ENCODE measurements around the gene DYNC2LI1. TPM values are rescaled to one million over a fixed set of nuclear protein-coding genes. Genes with fewer than 3 reads are reported as not detected.

DYNC2LI1 gene
- polyA plus RNA-seq, 3 donors from 2014 or later = 5.7 to 11.5 (median 5.9) TPM

GRCh38 chr2:43812006-43812405 is 38.2 kb downstream of the DYNC2LI1 start:
- H3K36me3 Mint-ChIP-seq = peaks cover 0 to 6% (median 4%) of the 10 kb centered on the region in 3 donors
- no peak overlapping the region for H3K4me3 Mint-ChIP-seq
- H3K9me3 Mint-ChIP-seq = no peaks in the 10 kb centered on the region
- no peak overlapping the region for H3K27ac Mint-ChIP-seq
- no peaks in the 10 kb centered on the region for H3K4me1 Mint-ChIP-seq
- no peak for DNase-seq
- peaks cover 0 to 6% (median 0%) of the 10 kb centered on the region in 3 donors for H3K27me3 Mint-ChIP-seq (ENCODE audit: low read depth in 3 of 3)

GRCh38 chr2:43812947-43813346 is 39.1 kb downstream of the DYNC2LI1 start:
- Mint-ChIP-seq H3K27ac (no peak overlapping the region), H3K4me1 (no peaks in the 10 kb centered on the region), H3K4me3 (no peak overlapping the region), H3K27me3 (ENCODE audit: low read depth in 3 of 3) (peaks cover 0 to 6% (median 0%) of the 10 kb centered on the region in 3 donors), H3K9me3 (no peaks in the 10 kb centered on the region), H3K36me3 (peaks cover 0 to 6% (median 4%) of the 10 kb centered on the region in 3 donors)
- no peak for DNase-seq

- Mint-ChIP-seq H3K4me1 (no peaks in the 10 kb centered on the region), H3K4me3 (no peak overlapping the region), H3K9me3 (no peaks in the 10 kb centered on the region), H3K27ac (no peak overlapping the region), H3K27me3 (ENCODE audit: low read depth in 3 of 3) (peaks cover 0 to 6% (median 0%) of the 10 kb centered on the region in 3 donors), H3K36me3 (peaks cover 0 to 6% (median 4%) of the 10 kb centered on the region in 3 donors)
- DNase-seq = no peak
Measured at GRCh38 chr2:43814711-43815110, 40.9 kb downstream of the DYNC2LI1 start.

- Mint-ChIP-seq H3K27me3 (ENCODE audit: low read depth in 3 of 3) (peaks cover 3 to 4% (median 4%) of the 10 kb centered on the region in 3 donors), H3K4me3 (no peak overlapping the region), H3K36me3 (no peaks in the 10 kb centered on the region), H3K4me1 (no peaks in the 10 kb centered on the region), H3K27ac (no peak overlapping the region), H3K9me3 (no peaks in the 10 kb centered on the region)
- no peak for DNase-seq
Measured at GRCh38 chr2:43818761-43819160, 44.9 kb downstream of the DYNC2LI1 start.

GRCh38 chr2:43819491-43820163 is 45.8 kb downstream of the DYNC2LI1 start:
- no peaks in the 10 kb centered on the region for H3K4me1 Mint-ChIP-seq
- no peak overlapping the region for H3K4me3 Mint-ChIP-seq

GRCh38 chr2:43822839-43823238 is 49.0 kb downstream of the DYNC2LI1 start:
- Mint-ChIP-seq H3K4me3 (no peak overlapping the region), H3K9me3 (no peaks in the 10 kb centered on the region), H3K4me1 (no peaks in the 10 kb centered on the region)

More at GRCh38 chr2:43819491-43820163, 45.8 kb downstream of the DYNC2LI1 start:
- H3K27ac Mint-ChIP-seq = no peak overlapping the region
- H3K36me3 Mint-ChIP-seq = no peaks in the 10 kb centered on the region
- DNase-seq = no peak
- peaks cover 3 to 5% (median 4%) of the 10 kb centered on the region in 3 donors for H3K27me3 Mint-ChIP-seq (ENCODE audit: low read depth in 3 of 3)
- no peaks in the 10 kb centered on the region for H3K9me3 Mint-ChIP-seq

GRCh38 chr2:43823751-43824150 is 49.9 kb downstream of the DYNC2LI1 start:
- DNase-seq = no peak
- Mint-ChIP-seq H3K4me1 (no peaks in the 10 kb centered on the region), H3K27me3 (ENCODE audit: low read depth in 3 of 3) (peaks cover 3 to 4% (median 4%) of the 10 kb centered on the region in 3 donors), H3K36me3 (no peaks in the 10 kb centered on the region), H3K4me3 (no peak overlapping the region), H3K27ac (no peak overlapping the region), H3K9me3 (no peaks in the 10 kb centered on the region)

More at GRCh38 chr2:43822839-43823238, 49.0 kb downstream of the DYNC2LI1 start:
- DNase-seq = no peak
- Mint-ChIP-seq H3K36me3 (no peaks in the 10 kb centered on the region), H3K27me3 (ENCODE audit: low read depth in 3 of 3) (peaks cover 3 to 4% (median 4%) of the 10 kb centered on the region in 3 donors), H3K27ac (no peak overlapping the region)

- H3K4me3 Mint-ChIP-seq = no peak overlapping the region
Measured at GRCh38 chr2:43824512-43824911, 50.7 kb downstream of the DYNC2LI1 start.

GRCh38 chr2:43824951-43825493 is 51.2 kb downstream of the DYNC2LI1 start:
- Mint-ChIP-seq H3K27ac (no peak overlapping the region), H3K4me3 (no peak overlapping the region), H3K27me3 (ENCODE audit: low read depth in 3 of 3) (peaks cover 3 to 7% (median 6%) of the 10 kb centered on the region in 3 donors), H3K36me3 (no peaks in the 10 kb centered on the region), H3K9me3 (no peaks in the 10 kb centered on the region), H3K4me1 (no peaks in the 10 kb centered on the region)
- DNase-seq = no peak

More at GRCh38 chr2:43824512-43824911, 50.7 kb downstream of the DYNC2LI1 start:
- Mint-ChIP-seq H3K4me1 (no peaks in the 10 kb centered on the region), H3K27me3 (ENCODE audit: low read depth in 3 of 3) (peaks cover 3 to 5% (median 4%) of the 10 kb centered on the region in 3 donors), H3K36me3 (no peaks in the 10 kb centered on the region), H3K9me3 (no peaks in the 10 kb centered on the region), H3K27ac (no peak overlapping the region)
- no peak for DNase-seq

GRCh38 chr2:43825841-43826240 is 52.0 kb downstream of the DYNC2LI1 start:
- Mint-ChIP-seq H3K9me3 (no peaks in the 10 kb centered on the region), H3K4me1 (no peaks in the 10 kb centered on the region), H3K36me3 (no peaks in the 10 kb centered on the region), H3K4me3 (no peak overlapping the region), H3K27me3 (ENCODE audit: low read depth in 3 of 3) (peaks cover 3 to 9% (median 7%) of the 10 kb centered on the region in 3 donors), H3K27ac (no peak overlapping the region)
- no peak for DNase-seq

- Mint-ChIP-seq H3K27ac (no peak overlapping the region), H3K4me3 (no peak overlapping the region), H3K36me3 (no peaks in the 10 kb centered on the region), H3K4me1 (no peaks in the 10 kb centered on the region), H3K9me3 (no peaks in the 10 kb centered on the region), H3K27me3 (ENCODE audit: low read depth in 3 of 3) (peaks cover 2 to 9% (median 7%) of the 10 kb centered on the region in 3 donors)
- DNase-seq = no peak
Measured at GRCh38 chr2:43826305-43827250, 52.7 kb downstream of the DYNC2LI1 start.

- no peaks in the 10 kb centered on the region for H3K4me1 Mint-ChIP-seq
- H3K36me3 Mint-ChIP-seq = no peaks in the 10 kb centered on the region
- no peak overlapping the region for H3K27ac Mint-ChIP-seq
- no peak for DNase-seq
- H3K27me3 Mint-ChIP-seq (ENCODE audit: low read depth in 3 of 3) = peaks cover 2 to 13% (median 5%) of the 10 kb centered on the region in 3 donors
- H3K9me3 Mint-ChIP-seq = no peaks in the 10 kb centered on the region
- no peak overlapping the region for H3K4me3 Mint-ChIP-seq
Measured at GRCh38 chr2:43831543-43832294, 57.9 kb downstream of the DYNC2LI1 start.

GRCh38 chr2:43832457-43832856 is 58.6 kb downstream of the DYNC2LI1 start:
- peaks cover 2 to 13% (median 5%) of the 10 kb centered on the region in 3 donors for H3K27me3 Mint-ChIP-seq (ENCODE audit: low read depth in 3 of 3)
- no peaks in the 10 kb centered on the region for H3K36me3 Mint-ChIP-seq
- no peak overlapping the region for H3K4me3 Mint-ChIP-seq

More at GRCh38 chr2:43832457-43832856, 58.6 kb downstream of the DYNC2LI1 start:
- Mint-ChIP-seq H3K9me3 (no peaks in the 10 kb centered on the region), H3K4me1 (no peaks in the 10 kb centered on the region), H3K27ac (no peak overlapping the region)
- DNase-seq = no peak

All from immature natural killer cell (primary cell).